HepG2 (cell line): ENCODE measurements around the gene TWNK. TPM values are rescaled to one million over a fixed set of nuclear protein-coding genes. Genes with fewer than 3 reads are reported as not detected.

Experiments
- CEBPG ChIP-seq: IDR thresholded peaks from 2 replicates; pipeline ENCODE4 v1.6.1; 2016
- CTCF ChIP-seq: sonication (generic); formaldehyde crosslinking; IDR thresholded peaks from 2 replicates; pipeline ENCODE4 v1.5.0; 2020; ENCODE audit warnings: mild to moderate bottlenecking, missing genetic modification reagents, moderate library complexity
- FOSL2 ChIP-seq: sonication (generic); formaldehyde crosslinking; IDR thresholded peaks from 2 replicates; pipeline ENCODE4 v1.4.0; 2020; ENCODE audit warnings: missing genetic modification reagents
- GATAD2A ChIP-seq: IDR thresholded peaks from 2 replicates; pipeline ENCODE4 v1.6.1; 2016
- HMG20B ChIP-seq: conservative IDR thresholded peaks from 2 replicates; pipeline ENCODE4 v1.6.1; 2016; ENCODE audit warnings: missing genetic modification reagents, missing compliant biosample characterization
- HNF4G ChIP-seq, 2 experiments: sonication (generic) in 1 of 2; formaldehyde crosslinking in 1 of 2; IDR thresholded peaks; 2 replicates each; pipeline versions ENCODE4 v1.4.0 to v1.6.1; 2011 to 2020; ENCODE audit warnings: borderline replicate concordance in 2 of 2, low read depth in 2 of 2, mild to moderate bottlenecking in 2 of 2, low read length in 1 of 2, missing genetic modification reagents in 1 of 2, moderate library complexity in 1 of 2
- HOXA3 ChIP-seq: sonication (generic); formaldehyde crosslinking; IDR thresholded peaks from 2 replicates; pipeline ENCODE4 v1.5.0; 2020; ENCODE audit warnings: missing genetic modification reagents
- KDM1A ChIP-seq: IDR thresholded peaks from 2 replicates; pipeline ENCODE4 v1.6.1; 2016; ENCODE audit warnings: missing compliant biosample characterization
- MXI1 ChIP-seq: IDR thresholded peaks from 3 replicates; pipeline ENCODE4 v1.6.1; 2012; ENCODE audit warnings: low read depth, low read length, inconsistent platforms, borderline replicate concordance
- NKX3-1 ChIP-seq: sonication (generic); formaldehyde crosslinking; IDR thresholded peaks from 2 replicates; pipeline ENCODE4 v1.5.0; 2020; ENCODE audit warnings: missing genetic modification reagents
- RAD21 ChIP-seq: fragments of 450-650 bp; formaldehyde crosslinking; IDR thresholded peaks from 2 replicates; pipeline ENCODE4 v1.5.0; 2020; ENCODE audit warnings: mild to moderate bottlenecking
- RBM39 ChIP-seq: fragments of 200-400 bp; formaldehyde crosslinking; IDR thresholded peaks from one replicate; pipeline ENCODE4 v1.6.1; 2018; ENCODE audit warnings: antibody characterized with exemption, mild to moderate bottlenecking, low read depth, low read length; ENCODE audit not compliant: poor library complexity, severe bottlenecking
- RXRA ChIP-seq: sonication (generic); formaldehyde crosslinking; IDR thresholded peaks from 2 replicates; pipeline ENCODE4 v1.5.1; 2020; ENCODE audit warnings: missing genetic modification reagents
- SAP130 ChIP-seq: IDR thresholded peaks from 2 replicates; pipeline ENCODE4 v1.6.1; 2016; ENCODE audit warnings: low read depth
- SOX5 ChIP-seq: IDR thresholded peaks from 2 replicates; pipeline ENCODE4 v1.6.1; 2016; ENCODE audit warnings: borderline replicate concordance
- TBX2 ChIP-seq: sonication (generic); formaldehyde crosslinking; IDR thresholded peaks from 2 replicates; pipeline ENCODE4 v1.5.0; 2020; ENCODE audit warnings: missing genetic modification reagents, mild to moderate bottlenecking, borderline replicate concordance
- TFDP2 ChIP-seq: sonication (generic); formaldehyde crosslinking; IDR thresholded peaks from 2 replicates; pipeline ENCODE4 v1.4.0; 2020; ENCODE audit warnings: missing genetic modification reagents
- THRA ChIP-seq: sonication (generic); formaldehyde crosslinking; IDR thresholded peaks from 2 replicates; pipeline ENCODE4 v1.4.0; 2020; ENCODE audit warnings: missing genetic modification reagents, borderline replicate concordance
- ZFP90 ChIP-seq: sonication (generic); formaldehyde crosslinking; IDR thresholded peaks from 2 replicates; pipeline ENCODE4 v1.8.0; 2022; ENCODE audit warnings: missing genetic modification reagents, mild to moderate bottlenecking, inconsistent platforms, borderline replicate concordance
- ZKSCAN5 ChIP-seq: sonication (generic); formaldehyde crosslinking; IDR thresholded peaks from 2 replicates; pipeline ENCODE4 v1.5.1; 2020; ENCODE audit warnings: mild to moderate bottlenecking, missing genetic modification reagents
- ZNF224 ChIP-seq: sonication (generic); formaldehyde crosslinking; IDR thresholded peaks from 2 replicates; pipeline ENCODE4 v1.5.0; 2020; ENCODE audit warnings: mild to moderate bottlenecking, missing genetic modification reagents
- ZNF574 ChIP-seq: sonication (generic); formaldehyde crosslinking; IDR thresholded peaks from 2 replicates; pipeline ENCODE4 v1.4.0; 2020; ENCODE audit warnings: missing genetic modification reagents
- polyA plus RNA-seq, 8 experiments: library from polyadenylated mRNA; depleted of rRNA in 3 of 8; stranded (reverse) in 7 of 8; unstranded in 1 of 8; fragments of >200 nt; fragmentation: Illumina TruSeq in 4 of 8; extraction: Trizol in 4 of 8; gene quantifications; 2 replicates each; pipeline versions ENCODE4 v1.2.1 to v1.2.3, GENCODE V29; 2011 to 2016; ENCODE audit warnings: low read depth in 4 of 8, missing spikeins in 1 of 8, mixed read lengths in 1 of 8; ENCODE audit not compliant: insufficient read depth in 1 of 8
- total RNA-seq, 5 experiments: library from RNA; depleted of rRNA; stranded (reverse); fragments of >200 nt; fragmentation: Illumina TruSeq; extraction: Trizol; gene quantifications; 2 replicates each; pipeline ENCODE4 v1.2.3, GENCODE V29; 2016; ENCODE audit warnings: low read depth in 1 of 5

TWNK gene
- total and polyA plus RNA-seq, 2 of the 13 experiments (the other 11 are each of a cell fraction or from before 2014, with no cell fraction given), result 10.7 to 16.5 TPM

- TF ChIP-seq THRA (peak; percentile 83; the same call in 1 of the 2 replicates), HMG20B (CRISPR knock-in tag) (peak; percentile 72; the same call in 1 of the 2 replicates), ZKSCAN5 (CRISPR knock-in tag) (peak; percentile 81; the same call in 1 of the 2 replicates), ZNF574 (CRISPR knock-in tag) (peak; percentile 31; the same call in 1 of the 2 replicates), ZNF224 (no peak), NKX3-1 (CRISPR knock-in tag) (no peak), TBX2 (peak; percentile 91), RBM39 (peak; percentile 63), ZFP90 (0 out of 2 replicates have a peak, but pooled peaks have one; percentile 33), RAD21 (CRISPR knock-in tag) (no peak), HOXA3 (CRISPR knock-in tag) (peak; percentile 50), FOSL2 (CRISPR knock-in tag) (peak; percentile 44), SOX5 (CRISPR knock-in tag) (peak; percentile 90; the same call in 1 of the 2 replicates), MXI1 (no peak), TFDP2 (CRISPR knock-in tag) (no peak), RXRA (CRISPR knock-in tag) (peak; percentile 89), CTCF (CRISPR knock-in tag) (peak; percentile 3; the same call in 1 of the 2 replicates), KDM1A (CRISPR knock-in tag) (peak; percentile 75; the same call in 1 of the 2 replicates), CEBPG (CRISPR knock-in tag) (0 out of 2 replicates have a peak, but pooled peaks have one; percentile 16), GATAD2A (peak; percentile 51), SAP130 (CRISPR knock-in tag) (peak; percentile 68), HNF4G (IDR thresholded peaks at IDR 0.05; ENCODE audit: borderline replicate concordance, low read depth, low read length) (peak; percentile 8; the same call in 1 of the 2 replicates), HNF4G (CRISPR knock-in tag; IDR thresholded peaks at IDR 0.05; ENCODE audit: borderline replicate concordance, low read depth) (no peak)
Measured at GRCh38 chr10:101008823-101009423, 21.6 kb downstream of the TWNK start (continued).
